ENCODE results near the gene AP3B2. TPM values are rescaled to one million over a fixed set of nuclear protein-coding genes. Genes with fewer than 3 reads are reported as not detected.

Gene AP3B2
- total and polyA plus RNA-seq, 8 donors = 1.6 to 19.1 (median 3.2) TPM

- 10% methylated on average over 4 of the region's 4 CpGs for WGBS, 2 donors
Measured at GRCh38 chr15:82663186-82663600, 46.5 kb downstream of the AP3B2 start.

GRCh38 chr15:82662641-82663040 lies 47.0 kb downstream of the AP3B2 start:
- Histone ChIP-seq H3K4me1 (no peaks in the 10 kb centered on the region), H3K36me3 (no peaks in the 10 kb centered on the region), H3K27ac (no peak overlapping the region), H3K4me3 (no peak overlapping the region), H3K9me3 (no peaks in the 10 kb centered on the region), H3K27me3 (no peaks in the 10 kb centered on the region)
- WGBS, 2 donors = 59 to 70% methylated on average over 9 of the region's 9 CpGs
- TF ChIP-seq, protein P1, sequence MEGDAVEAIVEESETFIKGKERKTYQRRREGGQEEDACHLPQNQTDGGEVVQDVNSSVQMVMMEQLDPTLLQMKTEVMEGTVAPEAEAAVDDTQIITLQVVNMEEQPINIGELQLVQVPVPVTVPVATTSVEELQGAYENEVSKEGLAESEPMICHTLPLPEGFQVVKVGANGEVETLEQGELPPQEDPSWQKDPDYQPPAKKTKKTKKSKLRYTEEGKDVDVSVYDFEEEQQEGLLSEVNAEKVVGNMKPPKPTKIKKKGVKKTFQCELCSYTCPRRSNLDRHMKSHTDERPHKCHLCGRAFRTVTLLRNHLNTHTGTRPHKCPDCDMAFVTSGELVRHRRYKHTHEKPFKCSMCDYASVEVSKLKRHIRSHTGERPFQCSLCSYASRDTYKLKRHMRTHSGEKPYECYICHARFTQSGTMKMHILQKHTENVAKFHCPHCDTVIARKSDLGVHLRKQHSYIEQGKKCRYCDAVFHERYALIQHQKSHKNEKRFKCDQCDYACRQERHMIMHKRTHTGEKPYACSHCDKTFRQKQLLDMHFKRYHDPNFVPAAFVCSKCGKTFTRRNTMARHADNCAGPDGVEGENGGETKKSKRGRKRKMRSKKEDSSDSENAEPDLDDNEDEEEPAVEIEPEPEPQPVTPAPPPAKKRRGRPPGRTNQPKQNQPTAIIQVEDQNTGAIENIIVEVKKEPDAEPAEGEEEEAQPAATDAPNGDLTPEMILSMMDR (IDR thresholded peaks at IDR 0.05) = no peak
- DNase-seq = no peak
- intact Hi-C loops (cut with DNase I) = no loop called here
- FAIRE-seq = no peak
- no peak for ATAC-seq

More at GRCh38 chr15:82663186-82663600, 46.5 kb downstream of the AP3B2 start:
- DNase-seq (peak; percentile 22 to 89 (median 62)), ATAC-seq (peak in 3 of 4 donors; percentile 66 to 87 (median 79)), FAIRE-seq (no peak)
- TF ChIP-seq, protein P1 (IDR thresholded peaks at IDR 0.05) = no peak
- H3K27ac ChIP-seq = no peak overlapping the region
- H3K4me3 ChIP-seq = no peak overlapping the region
- no peaks in the 10 kb centered on the region for H3K36me3 ChIP-seq
- H3K27me3 ChIP-seq = no peaks in the 10 kb centered on the region
- no peaks in the 10 kb centered on the region for H3K9me3 ChIP-seq
- intact Hi-C loops (cut with DNase I) = no loop called here
- H3K4me1 ChIP-seq = no peaks in the 10 kb centered on the region

GRCh38 chr15:82660378-82660777 lies 49.3 kb downstream of the AP3B2 start:
- FAIRE-seq (no peak), ATAC-seq (no peak), DNase-seq (no peak)
- Histone ChIP-seq H3K27ac (no peak overlapping the region), H3K4me1 (no peaks in the 10 kb centered on the region), H3K36me3 (no peaks in the 10 kb centered on the region), H3K9me3 (no peaks in the 10 kb centered on the region), H3K27me3 (no peaks in the 10 kb centered on the region), H3K4me3 (no peak overlapping the region)
- intact Hi-C loops (cut with DNase I) = no loop called here
- TF ChIP-seq, protein P1 (IDR thresholded peaks at IDR 0.05) = no peak
- WGBS, 2 donors = 48 to 59% methylated on average over 1 of the region's 1 CpG

GRCh38 chr15:82656641-82657266 lies 52.9 kb downstream of the AP3B2 start:
- Histone ChIP-seq H3K4me3 (no peak overlapping the region), H3K4me1 (no peaks in the 10 kb centered on the region), H3K9me3 (no peaks in the 10 kb centered on the region), H3K27me3 (no peaks in the 10 kb centered on the region), H3K27ac (no peak overlapping the region), H3K36me3 (no peaks in the 10 kb centered on the region)
- ATAC-seq (no peak), DNase-seq (no peak), FAIRE-seq (no peak)
- intact Hi-C loops (cut with DNase I) = no loop called here
- WGBS, 2 donors = 59 to 67% methylated on average over 7 of the region's 7 CpGs
- TF ChIP-seq, protein P1 (IDR thresholded peaks at IDR 0.05) = no peak

GRCh38 chr15:82655606-82656005 lies 54.1 kb downstream of the AP3B2 start:
- H3K36me3 ChIP-seq = no peaks in the 10 kb centered on the region
- no peaks in the 10 kb centered on the region for H3K4me1 ChIP-seq
- intact Hi-C loops (cut with DNase I) = no loop called here
- no peak overlapping the region for H3K27ac ChIP-seq
- DNase-seq = no peak
- no peak for ATAC-seq
- WGBS, 2 donors = 65 to 68% methylated on average over 3 of the region's 3 CpGs
- no peaks in the 10 kb centered on the region for H3K9me3 ChIP-seq
- TF ChIP-seq, protein P1 (IDR thresholded peaks at IDR 0.05) = no peak
- FAIRE-seq = no peak
- no peaks in the 10 kb centered on the region for H3K27me3 ChIP-seq
- H3K4me3 ChIP-seq = no peak overlapping the region

Data from pancreas (tissue), 10 donors.